ENCODE results near the gene CCDC14. TPM values are rescaled to one million over a fixed set of nuclear protein-coding genes. Genes with fewer than 3 reads are reported as not detected.

CCDC14 gene
- total and polyA plus RNA-seq, 7 donors, result 3.6 to 43.8 (median 23.9) TPM

GRCh38 chr3:123935830-123936229, 25.2 kb downstream of the CCDC14 start:
- H3K9me3 ChIP-seq, result no peaks in the 10 kb centered on the region

DNA sequence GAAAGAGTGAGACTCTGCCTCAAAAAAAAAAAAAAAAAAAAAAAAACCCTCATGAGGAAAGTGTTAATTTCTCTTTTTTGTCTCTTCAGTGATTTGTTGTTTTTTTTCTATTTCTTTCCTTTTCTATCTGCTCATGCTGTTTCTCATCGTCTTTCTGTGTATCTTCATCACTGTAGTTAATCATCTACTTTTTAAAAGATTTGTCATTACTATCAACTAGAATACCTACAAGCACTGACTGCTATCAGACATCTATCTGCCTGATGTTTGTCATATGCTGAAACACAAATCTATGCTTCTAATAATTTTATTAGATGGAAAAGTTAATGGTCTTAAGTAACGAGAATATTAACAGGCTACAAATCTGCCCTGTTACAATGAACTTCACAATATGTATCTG, 26.8 kb downstream of the CCDC14 start:
- TF ChIP-seq POLR2A (IDR thresholded peaks at IDR 0.05), result no peak
- TF ChIP-seq, protein P1, sequence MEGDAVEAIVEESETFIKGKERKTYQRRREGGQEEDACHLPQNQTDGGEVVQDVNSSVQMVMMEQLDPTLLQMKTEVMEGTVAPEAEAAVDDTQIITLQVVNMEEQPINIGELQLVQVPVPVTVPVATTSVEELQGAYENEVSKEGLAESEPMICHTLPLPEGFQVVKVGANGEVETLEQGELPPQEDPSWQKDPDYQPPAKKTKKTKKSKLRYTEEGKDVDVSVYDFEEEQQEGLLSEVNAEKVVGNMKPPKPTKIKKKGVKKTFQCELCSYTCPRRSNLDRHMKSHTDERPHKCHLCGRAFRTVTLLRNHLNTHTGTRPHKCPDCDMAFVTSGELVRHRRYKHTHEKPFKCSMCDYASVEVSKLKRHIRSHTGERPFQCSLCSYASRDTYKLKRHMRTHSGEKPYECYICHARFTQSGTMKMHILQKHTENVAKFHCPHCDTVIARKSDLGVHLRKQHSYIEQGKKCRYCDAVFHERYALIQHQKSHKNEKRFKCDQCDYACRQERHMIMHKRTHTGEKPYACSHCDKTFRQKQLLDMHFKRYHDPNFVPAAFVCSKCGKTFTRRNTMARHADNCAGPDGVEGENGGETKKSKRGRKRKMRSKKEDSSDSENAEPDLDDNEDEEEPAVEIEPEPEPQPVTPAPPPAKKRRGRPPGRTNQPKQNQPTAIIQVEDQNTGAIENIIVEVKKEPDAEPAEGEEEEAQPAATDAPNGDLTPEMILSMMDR (IDR thresholded peaks at IDR 0.05), result no peak
- TF ChIP-seq EP300 (IDR thresholded peaks at IDR 0.05), result no peak
- no peak for TF ChIP-seq POLR2AphosphoS5 (IDR thresholded peaks at IDR 0.05)
- WGBS, 2 donors, result 69 to 80% methylated on average over 2 of the region's 2 CpGs

More at GRCh38 chr3:123935830-123936229, 25.2 kb downstream of the CCDC14 start:
- TF ChIP-seq, protein P1 (IDR thresholded peaks at IDR 0.05), result no peak
- TF ChIP-seq POLR2A (IDR thresholded peaks at IDR 0.05), result no peak
- no peak for TF ChIP-seq POLR2AphosphoS5 (IDR thresholded peaks at IDR 0.05)
- TF ChIP-seq EP300 (IDR thresholded peaks at IDR 0.05), result no peak
- H3K4me1 ChIP-seq, result no peaks in the 10 kb centered on the region
- peaks cover 0 to 27% (median under 1%) of the 10 kb centered on the region in 4 donors for H3K36me3 ChIP-seq
- DNase-seq, result no peak
- no peaks in the 10 kb centered on the region for H3K27me3 ChIP-seq
- no peak overlapping the region for H3K4me3 ChIP-seq
- H3K27ac ChIP-seq, result no peak overlapping the region
- intact Hi-C loops (cut with DNase I), result no loop called here

DNA sequence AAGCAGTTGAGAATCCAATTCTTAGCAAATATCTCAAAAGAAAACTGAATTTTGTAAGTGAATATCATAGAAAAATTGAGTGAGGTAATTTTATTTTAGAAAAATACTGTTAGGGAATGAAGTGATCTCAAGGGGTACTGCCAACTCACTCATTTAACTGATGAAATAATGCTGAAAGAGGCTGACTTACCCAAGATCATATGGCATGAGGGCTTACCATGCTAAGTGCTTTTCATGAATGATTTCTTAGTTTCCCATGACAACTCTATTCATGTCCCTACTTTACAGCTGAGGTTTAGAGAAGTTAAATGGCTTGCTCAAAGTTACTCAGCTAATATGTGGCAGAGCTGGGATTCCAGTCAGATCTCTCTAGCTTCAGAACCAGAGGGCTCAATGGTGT, 30.6 kb downstream of the CCDC14 start:
- DNase-seq, result no peak
- intact Hi-C loops (cut with DNase I), result no loop called here
- H3K36me3 ChIP-seq, result peaks cover 0 to 36% (median 3%) of the 10 kb centered on the region in 4 donors

More for the DNA sequence above, 26.8 kb downstream of the CCDC14 start:
- Histone ChIP-seq H3K4me1 (no peaks in the 10 kb centered on the region), H3K36me3 (peaks cover 0 to 36% (median 3%) of the 10 kb centered on the region in 4 donors), H3K27me3 (no peaks in the 10 kb centered on the region), H3K9me3 (no peaks in the 10 kb centered on the region), H3K27ac (no peak overlapping the region), H3K4me3 (no peak overlapping the region)
- no peak for DNase-seq
- intact Hi-C loops (cut with DNase I), result no loop called here

DNA sequence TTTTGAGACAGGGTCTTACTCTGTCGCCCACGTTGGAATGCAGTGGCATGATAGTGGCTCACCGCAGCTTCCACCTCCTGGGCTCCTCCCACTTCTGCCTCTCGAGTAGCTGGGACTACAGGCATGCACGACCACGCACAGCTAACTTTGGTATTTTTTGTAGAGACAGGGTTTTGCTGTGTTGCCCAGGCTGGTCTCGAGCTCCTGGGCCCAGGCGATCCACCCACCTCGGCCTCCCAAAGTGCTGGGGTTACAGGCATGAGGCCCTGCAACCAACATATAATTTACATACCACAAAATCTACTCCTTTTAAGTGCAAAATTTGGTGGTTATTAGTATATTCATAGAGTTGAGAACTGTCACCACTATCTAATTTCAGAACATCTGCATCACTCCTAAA, 31.7 kb downstream of the CCDC14 start:
- Histone ChIP-seq H3K36me3 (peaks cover 0 to 36% (median 3%) of the 10 kb centered on the region in 4 donors), H3K9me3 (no peaks in the 10 kb centered on the region), H3K4me3 (no peak overlapping the region), H3K27me3 (no peaks in the 10 kb centered on the region), H3K4me1 (no peaks in the 10 kb centered on the region), H3K27ac (no peak overlapping the region)
- TF ChIP-seq, protein P1 (IDR thresholded peaks at IDR 0.05), result no peak
- TF ChIP-seq POLR2A (IDR thresholded peaks at IDR 0.05) (no peak), EP300 (IDR thresholded peaks at IDR 0.05) (no peak), POLR2AphosphoS5 (IDR thresholded peaks at IDR 0.05) (no peak)
- intact Hi-C loops (cut with DNase I), result no loop called here
- no peak for DNase-seq
- WGBS, 2 donors, result 94 to 97% methylated on average over 9 of the region's 9 CpGs

More for the DNA sequence above, 30.6 kb downstream of the CCDC14 start:
- Histone ChIP-seq H3K27ac (no peak overlapping the region), H3K4me1 (no peaks in the 10 kb centered on the region), H3K4me3 (no peak overlapping the region), H3K27me3 (no peaks in the 10 kb centered on the region), H3K9me3 (no peaks in the 10 kb centered on the region)
- TF ChIP-seq, protein P1 (IDR thresholded peaks at IDR 0.05), result no peak
- no peak for TF ChIP-seq POLR2AphosphoS5 (IDR thresholded peaks at IDR 0.05)
- TF ChIP-seq EP300 (IDR thresholded peaks at IDR 0.05), result no peak
- no peak for TF ChIP-seq POLR2A (IDR thresholded peaks at IDR 0.05)

DNA sequence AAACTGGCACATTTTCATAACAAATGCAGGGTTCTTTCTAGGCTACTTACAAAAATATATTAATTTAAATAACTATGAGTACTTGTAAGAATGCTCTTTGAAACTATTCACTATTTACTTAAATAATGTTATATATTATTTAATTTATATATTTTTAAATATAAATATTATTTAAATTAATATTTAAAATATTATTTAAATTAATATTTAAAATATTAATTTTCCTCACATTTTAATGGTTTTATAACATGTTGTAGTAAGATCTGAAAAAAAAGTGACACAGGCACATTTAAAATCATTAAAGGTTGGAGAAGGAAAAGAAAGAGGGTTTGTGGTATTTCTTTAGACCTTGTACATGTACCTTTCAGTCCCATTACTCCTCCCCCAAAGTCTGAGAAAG, 34.6 kb downstream of the CCDC14 start:
- no peak overlapping the region for H3K27ac ChIP-seq
- no peak overlapping the region for H3K4me3 ChIP-seq
- H3K36me3 ChIP-seq, result peaks cover 0 to 21% (median 3%) of the 10 kb centered on the region in 4 donors
- no peak for TF ChIP-seq EP300 (IDR thresholded peaks at IDR 0.05)
- no peak for TF ChIP-seq POLR2AphosphoS5 (IDR thresholded peaks at IDR 0.05)
- no peaks in the 10 kb centered on the region for H3K4me1 ChIP-seq
- DNase-seq, result no peak
- no peaks in the 10 kb centered on the region for H3K9me3 ChIP-seq
- no peaks in the 10 kb centered on the region for H3K27me3 ChIP-seq
- intact Hi-C loops (cut with DNase I), result no loop called here
